Endodermal cell (in vitro differentiated cells): ENCODE measurements around the gene NADK2. TPM values are rescaled to one million over a fixed set of nuclear protein-coding genes. Genes with fewer than 3 reads are reported as not detected.

Source experiments
- DNase-seq: peaks from one replicate; pipeline ENCODE4 v3.0.0-alpha.2; 2017
- H3K27ac ChIP-seq: 2 replicates; pipeline ENCODE4 v1.5.1; 2013; ENCODE audit warnings: mild to moderate bottlenecking, low read depth, low read length, moderate library complexity
- H3K27me3 ChIP-seq: 2 replicates; pipeline ENCODE4 v1.6.1; 2013; ENCODE audit warnings: mild to moderate bottlenecking, low read length, moderate library complexity; ENCODE audit not compliant: insufficient read depth, control insufficient read depth, poor library complexity, severe bottlenecking
- H3K36me3 ChIP-seq: 2 replicates; pipeline ENCODE4 v1.7.0; 2013; ENCODE audit warnings: mild to moderate bottlenecking, low read length, moderate library complexity; ENCODE audit not compliant: control insufficient read depth, insufficient read depth
- H3K4me1 ChIP-seq: one replicate; pipeline ENCODE4 v1.7.0; 2013; ENCODE audit warnings: low read length; ENCODE audit not compliant: control insufficient read depth, insufficient read depth
- H3K4me3 ChIP-seq: 2 replicates; pipeline ENCODE4 v1.5.1; 2013; ENCODE audit warnings: mild to moderate bottlenecking, low read length, moderate library complexity
- H3K9ac ChIP-seq: 2 replicates; pipeline ENCODE4 v1.6.1; 2013; ENCODE audit warnings: mild to moderate bottlenecking, low read length, moderate library complexity; ENCODE audit not compliant: poor library complexity, severe bottlenecking; ENCODE audit errors: extremely low read depth
- H3K9me3 ChIP-seq: 2 replicates; pipeline ENCODE4 v1.6.1; 2013; ENCODE audit warnings: mild to moderate bottlenecking, low read length, moderate library complexity; ENCODE audit not compliant: control insufficient read depth
- H3K27ac Mint-ChIP-seq: 2 replicates; pipeline ENCODE4 v1.8.0; 2020; ENCODE audit warnings: mixed read lengths
- H3K27me3 Mint-ChIP-seq: 2 replicates; pipeline ENCODE4 v1.8.0; 2021; ENCODE audit warnings: mild to moderate bottlenecking, mixed read lengths; ENCODE audit not compliant: insufficient read depth
- H3K36me3 Mint-ChIP-seq: 2 replicates; pipeline ENCODE4 v1.8.0; 2020; ENCODE audit warnings: low read depth, mixed read lengths
- H3K4me1 Mint-ChIP-seq: 2 replicates; pipeline ENCODE4 v1.8.0; 2020; ENCODE audit warnings: mixed read lengths
- H3K4me3 Mint-ChIP-seq: 2 replicates; pipeline ENCODE4 v1.8.0; 2020; ENCODE audit warnings: mild to moderate bottlenecking, moderate library complexity, mixed read lengths
- H3K9me3 Mint-ChIP-seq: 2 replicates; pipeline ENCODE4 v1.8.0; 2020; ENCODE audit warnings: mild to moderate bottlenecking, mixed read lengths
- WGBS, 2 experiments: methylation state at CpG; one replicate each; pipeline versions ENCODE4 v1.1.5 to v1.1.7; 2013; ENCODE audit warnings: missing lambda C conversion rate in 2 of 2, mixed read lengths in 1 of 2; ENCODE audit not compliant: insufficient coverage in 1 of 2, insufficient read length in 1 of 2; 5-methylcytosine and 5-hydroxymethylcytosine counted together
- microRNA-seq: library from miRNA; unstranded; fragments of <30 nt; microRNA quantifications from one replicate; pipeline ENCODE4 v1.2.0, GENCODE V29; 2020; ENCODE audit warnings: borderline microRNAs expressed
- total RNA-seq, 2 donors: library from RNA; stranded (reverse); fragmentation: NEBNext Ultra II Directional in 1 of 2; extraction: Animal tissue kit (Norgen Biotek cat#: 25700) in 1 of 2; gene quantifications; 2 replicates in 1 of 2; 3 replicates in 1 of 2; pipeline ENCODE4 v1.2.1, GENCODE V29; 2021
- TF ChIP-seq, protein P1 (sequence below): fragments of 200-600 bp; sonication (generic); conservative IDR thresholded peaks from 2 replicates; pipeline ENCODE4 v1.5.0; 2021; ENCODE audit warnings: antibody characterized with exemption, mild to moderate bottlenecking

Gene NADK2
- total RNA-seq, 2 donors from 2014 or later, result 27.5 to 44.5 TPM

DNA sequence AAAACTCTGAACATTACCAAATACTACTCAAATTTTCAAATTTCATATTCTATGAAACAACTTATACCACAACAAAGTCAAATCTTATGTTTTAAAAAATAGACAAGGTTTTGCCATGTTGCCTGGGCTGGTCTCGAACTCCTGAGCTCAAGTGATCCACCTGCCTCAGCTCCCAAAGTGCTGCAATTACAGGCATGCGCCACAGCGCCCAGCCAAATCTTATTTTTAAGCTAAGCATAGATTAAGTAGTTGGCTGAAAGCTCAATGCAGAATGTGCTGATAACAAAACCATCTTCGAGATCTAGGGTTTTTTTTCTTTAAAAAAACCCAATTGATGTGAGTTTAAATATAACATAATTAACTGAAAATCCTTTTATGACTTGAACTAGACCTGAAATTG, 96.4 kb downstream of the NADK2 start:
- H3K4me3 Mint-ChIP-seq, result no peak overlapping the region
- H3K36me3 Mint-ChIP-seq, result peaks cover 9% of the 10 kb centered on the region
- H3K9me3 Mint-ChIP-seq, result no peaks in the 10 kb centered on the region
- Histone ChIP-seq H3K4me3 (no peak overlapping the region), H3K27ac (no peak overlapping the region), H3K9ac (no peak overlapping the region), H3K27me3 (no peaks in the 10 kb centered on the region), H3K9me3 (peaks cover 7% of the 10 kb centered on the region), H3K36me3 (peaks cover 14% of the 10 kb centered on the region), H3K4me1 (no peaks in the 10 kb centered on the region)
- DNase-seq, result no peak
- H3K27ac Mint-ChIP-seq, result no peak overlapping the region
- H3K4me1 Mint-ChIP-seq, result peaks cover under 1% of the 10 kb centered on the region
- H3K27me3 Mint-ChIP-seq, result no peaks in the 10 kb centered on the region
- 96 to 100% methylated on average over 2 to 4 of the region's 4 CpGs for WGBS, 2 experiments
- TF ChIP-seq, protein P1, sequence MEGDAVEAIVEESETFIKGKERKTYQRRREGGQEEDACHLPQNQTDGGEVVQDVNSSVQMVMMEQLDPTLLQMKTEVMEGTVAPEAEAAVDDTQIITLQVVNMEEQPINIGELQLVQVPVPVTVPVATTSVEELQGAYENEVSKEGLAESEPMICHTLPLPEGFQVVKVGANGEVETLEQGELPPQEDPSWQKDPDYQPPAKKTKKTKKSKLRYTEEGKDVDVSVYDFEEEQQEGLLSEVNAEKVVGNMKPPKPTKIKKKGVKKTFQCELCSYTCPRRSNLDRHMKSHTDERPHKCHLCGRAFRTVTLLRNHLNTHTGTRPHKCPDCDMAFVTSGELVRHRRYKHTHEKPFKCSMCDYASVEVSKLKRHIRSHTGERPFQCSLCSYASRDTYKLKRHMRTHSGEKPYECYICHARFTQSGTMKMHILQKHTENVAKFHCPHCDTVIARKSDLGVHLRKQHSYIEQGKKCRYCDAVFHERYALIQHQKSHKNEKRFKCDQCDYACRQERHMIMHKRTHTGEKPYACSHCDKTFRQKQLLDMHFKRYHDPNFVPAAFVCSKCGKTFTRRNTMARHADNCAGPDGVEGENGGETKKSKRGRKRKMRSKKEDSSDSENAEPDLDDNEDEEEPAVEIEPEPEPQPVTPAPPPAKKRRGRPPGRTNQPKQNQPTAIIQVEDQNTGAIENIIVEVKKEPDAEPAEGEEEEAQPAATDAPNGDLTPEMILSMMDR, result peak; percentile 33

Small RNA genes within 50 kb of the gene (microRNA-seq; reads per million reads assigned to microRNA genes)
- not detected for gene MIR580

Other genes with a start within 250 kb of the NADK2 start
- gene UGT3A2, start 175.0 kb downstream of the NADK2 start, total RNA-seq, result 10 to 100 TPM; 15.5 to 25.3 TPM
- 1 to 10 TPM; 5.5 to 7.4 TPM for gene LMBRD2, start 90.0 kb downstream of the NADK2 start, total RNA-seq
- 10 to 100 TPM; 82.2 to 91.1 TPM for gene SKP2, start 89.8 kb downstream of the NADK2 start, total RNA-seq
- gene RANBP3L, start 60.0 kb upstream of the NADK2 start, total RNA-seq, result not detected